HG02884 (cell line): Measurements from ENCODE around the gene FTCD.
"Not testable (repeated sequence)": the region's sequence is repeated elsewhere in the genome, so short reads cannot be mapped to it uniquely, and the experiment has no call there.

Experiments used
- ATAC-seq: cut with Tn5 transposase; IDR thresholded peaks from one replicate; pipeline ENCODE4 v1.9.1; 2021; ENCODE audit warnings: mild to moderate bottlenecking, moderate library complexity; ENCODE audit not compliant: unreplicated experiment

FTCD gene

DNA sequence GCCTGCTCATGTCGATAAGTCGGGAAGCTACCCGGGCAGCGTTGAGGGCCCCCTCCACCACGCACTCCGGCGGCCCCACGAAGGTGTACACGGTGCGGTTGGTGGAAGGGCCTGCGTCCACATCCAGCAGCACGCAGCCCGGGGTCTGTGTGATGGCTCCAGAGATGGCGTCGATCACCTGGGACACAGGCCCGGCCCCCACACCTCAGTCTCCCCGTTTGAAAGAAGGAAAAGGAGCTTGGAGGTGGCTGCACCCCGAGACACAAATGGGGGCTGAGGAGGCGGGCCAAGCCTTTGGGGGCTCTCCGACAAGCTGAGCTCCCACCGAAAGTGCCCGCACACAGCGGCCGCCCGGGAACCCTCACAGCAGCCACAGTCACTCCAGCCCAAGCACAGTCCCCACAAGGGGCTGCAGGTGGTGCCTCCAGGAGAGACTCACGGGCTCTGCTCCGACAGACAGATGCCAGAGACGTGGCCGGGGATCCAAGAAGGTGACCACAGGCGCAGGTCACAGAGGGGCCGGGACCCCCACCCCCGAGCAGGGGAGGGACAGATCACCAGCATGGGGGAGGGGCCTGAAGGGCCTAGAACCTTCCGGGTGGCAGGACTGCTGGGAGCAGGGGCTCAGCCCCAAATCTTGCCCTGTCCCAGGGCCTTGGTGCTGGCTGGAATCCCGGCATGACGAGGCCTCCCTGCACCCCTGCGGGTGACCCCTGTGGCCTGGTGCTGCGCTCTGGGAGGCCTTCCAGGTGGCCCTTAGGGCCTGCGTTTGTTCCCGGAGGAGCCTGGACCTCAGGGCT lies 1.0 kb downstream of the FTCD start:
- no peak for ATAC-seq

DNA sequence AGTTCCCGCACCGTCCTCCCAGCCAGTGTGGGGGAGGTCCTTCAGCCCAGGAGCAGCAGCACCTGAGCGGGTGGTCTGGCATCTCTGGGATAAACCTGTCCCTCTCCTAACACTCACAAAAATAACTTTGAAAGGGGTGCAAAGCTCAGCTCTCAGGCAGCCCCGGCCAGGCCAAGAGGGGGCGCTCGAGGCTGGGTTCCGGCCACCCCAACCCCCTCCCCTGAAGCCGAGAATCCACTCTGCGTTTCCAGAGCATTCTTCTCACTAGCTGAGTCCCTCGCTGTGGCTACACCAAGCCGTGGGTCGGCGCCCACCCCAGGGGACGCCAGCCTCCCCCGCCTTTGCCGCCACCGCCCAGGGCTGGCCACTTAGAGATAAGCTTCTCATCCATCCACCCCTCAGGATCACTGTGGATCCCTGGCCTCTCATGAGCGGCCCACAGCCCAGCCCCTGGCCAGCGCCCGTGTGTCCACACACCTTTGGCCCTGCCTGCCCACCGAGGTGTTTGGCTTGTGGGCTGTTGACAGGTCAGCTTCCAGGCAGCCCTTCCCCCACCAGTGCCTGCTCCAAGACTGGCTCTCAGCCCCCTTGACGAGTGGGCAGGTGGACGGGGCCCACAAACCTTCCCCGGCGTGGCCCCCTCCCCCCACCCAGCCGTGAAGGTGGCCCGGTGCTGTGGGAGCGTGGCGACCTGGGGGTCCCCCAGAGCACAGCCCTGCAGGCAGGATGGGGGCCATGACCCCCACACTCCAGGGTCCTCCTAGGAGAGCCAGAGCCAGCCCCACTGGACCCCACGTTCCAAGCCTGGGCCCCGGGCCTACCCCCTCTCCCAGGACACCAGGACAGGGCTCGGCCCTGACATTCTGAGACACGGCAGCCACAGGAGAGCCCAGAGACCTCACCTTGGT lies 1.9 kb downstream of the FTCD start:
- no peak for ATAC-seq

DNA sequence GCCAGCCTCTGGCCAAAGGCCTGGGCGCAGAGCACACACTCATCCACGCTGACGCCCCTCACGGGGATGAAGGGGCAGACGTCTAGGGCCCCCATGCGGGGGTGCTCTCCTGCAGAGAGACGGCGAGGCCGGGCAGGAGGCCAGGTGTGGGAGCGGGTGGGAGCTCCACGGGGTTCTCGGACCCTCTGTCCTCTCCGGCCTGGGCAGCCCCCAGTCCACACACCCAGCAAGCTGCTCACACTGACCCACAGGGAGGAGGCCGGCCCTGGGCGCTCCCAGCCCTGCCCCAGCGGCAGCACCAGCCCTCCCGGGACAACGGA lies 2.5 kb downstream of the FTCD start:
- no peak for ATAC-seq

DNA sequence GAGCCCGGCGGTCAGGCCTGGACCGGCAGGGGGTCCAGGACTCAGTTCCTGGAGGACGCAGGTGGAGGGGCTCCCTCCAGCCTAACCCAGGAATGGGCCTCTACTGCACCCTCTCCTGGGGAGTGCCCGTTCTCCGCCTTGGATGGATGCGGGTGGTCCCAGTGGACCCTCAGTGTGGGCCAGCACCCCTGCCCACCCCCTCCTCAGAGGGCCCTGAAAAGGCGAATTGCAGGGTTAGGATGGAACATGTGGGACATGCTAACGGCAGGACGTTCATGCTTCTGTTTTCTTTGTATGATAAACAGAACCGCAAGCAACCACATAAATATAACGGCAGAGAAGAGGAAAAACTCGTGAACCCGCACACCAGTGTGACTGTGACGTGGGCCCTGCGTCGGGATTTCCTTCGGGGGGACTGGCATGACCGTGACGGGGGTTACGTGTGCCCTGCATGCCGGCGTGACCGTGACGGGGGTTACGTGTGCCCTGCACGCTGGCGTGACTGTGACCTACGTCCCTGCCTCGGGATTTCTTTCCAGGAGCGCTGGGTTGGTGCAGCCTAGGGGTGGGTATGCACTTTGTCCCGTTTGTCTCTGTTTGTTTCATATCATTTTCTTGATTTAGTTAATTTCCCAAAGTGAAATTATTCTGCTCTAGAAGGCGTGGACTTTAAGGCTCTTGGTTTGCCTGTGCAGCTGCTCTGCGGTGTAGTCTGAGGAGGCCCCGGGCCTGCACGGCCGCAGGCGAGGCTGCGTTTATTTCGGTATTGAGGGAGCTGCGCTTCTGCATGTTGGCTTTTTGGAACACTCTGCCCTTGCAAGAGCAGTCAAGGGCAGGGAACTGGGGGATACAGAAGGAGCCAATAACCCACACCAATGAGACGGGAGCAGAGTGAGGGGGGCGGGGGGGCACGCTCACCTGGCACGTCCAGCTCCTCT lies 3.1 kb downstream of the FTCD start:
- ATAC-seq: no peak

- ATAC-seq: no peak
Observed at GRCh38 chr21:46151261-46151988, 4.0 kb downstream of the FTCD start.

- no peak for ATAC-seq
Observed at GRCh38 chr21:46150491-46151121, 4.8 kb downstream of the FTCD start.

GRCh38 chr21:46150073-46150472 lies 5.3 kb downstream of the FTCD start:
- ATAC-seq: no peak

- ATAC-seq: no peak
Observed at GRCh38 chr21:46149205-46149901, 6.0 kb downstream of the FTCD start.

DNA sequence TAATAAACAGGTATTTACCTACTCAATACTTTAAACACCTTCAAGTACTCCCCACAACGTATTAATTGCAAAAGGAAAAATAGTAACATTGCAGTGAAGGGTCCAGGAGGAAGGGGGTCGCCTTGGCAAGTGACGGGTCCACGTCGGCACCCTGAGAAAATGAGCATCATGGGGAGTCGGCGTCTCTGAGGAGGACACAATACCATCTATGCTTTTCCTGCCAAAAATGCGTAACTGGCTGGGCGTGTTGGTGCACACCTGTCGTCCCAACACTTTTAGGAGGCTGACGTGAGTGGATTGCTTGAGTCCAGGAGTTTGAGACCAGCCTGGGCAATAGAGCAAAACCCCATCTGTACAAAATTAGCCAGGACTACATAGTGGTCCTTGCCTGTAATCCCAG lies 7.3 kb downstream of the FTCD start:
- ATAC-seq: no peak

DNA sequence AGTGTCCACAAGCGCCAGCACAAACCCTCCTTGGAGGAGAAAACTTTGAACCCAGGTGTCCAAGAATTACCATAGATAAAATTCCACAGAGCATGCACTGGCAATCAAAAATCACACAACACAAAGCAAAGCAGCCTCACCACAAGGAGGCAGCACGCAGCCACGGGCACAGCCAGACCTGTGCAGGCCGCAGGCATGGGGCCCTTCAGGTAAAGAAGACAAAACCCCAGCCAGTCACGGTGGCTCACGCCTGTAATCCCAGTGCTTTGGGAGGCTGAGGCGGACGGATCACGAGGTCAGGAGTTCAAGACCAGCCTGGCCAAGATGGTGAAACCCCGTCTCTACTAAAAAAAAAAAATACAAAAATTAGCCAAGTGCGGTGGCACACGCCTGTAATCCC lies 8.0 kb downstream of the FTCD start:
- not testable (repeated sequence) for ATAC-seq

- ATAC-seq: no peak
Observed at GRCh38 chr21:46146856-46147255, 8.5 kb downstream of the FTCD start.

- no peak for ATAC-seq
Observed at GRCh38 chr21:46145840-46146691, 9.3 kb downstream of the FTCD start.

GRCh38 chr21:46145159-46145839 lies 10.1 kb downstream of the FTCD start:
- no peak for ATAC-seq

GRCh38 chr21:46144464-46145070 lies 10.8 kb downstream of the FTCD start:
- ATAC-seq: no peak

GRCh38 chr21:46142582-46143473 lies 12.6 kb downstream of the FTCD start:
- no peak for ATAC-seq

GRCh38 chr21:46141767-46142581 lies 13.4 kb downstream of the FTCD start:
- no peak for ATAC-seq
